HepG2 (cell line): ENCODE data around the gene KMT2D. TPM values are rescaled to one million over a fixed set of nuclear protein-coding genes. Genes with fewer than 3 reads are reported as not detected.

ENCODE experiments used
- ATAC-seq: fragments of 200-7000 bp; cut with Tn5 transposase; 3 replicates; pipeline ENCODE4 v1.9.1; 2020; ENCODE audit warnings: mild to moderate bottlenecking, moderate library complexity
- BruUV-seq: library from RNA; stranded (reverse); fragments of 400-500 nt; replicated peaks from 2 replicates; lab custom pipeline; 2021; lab: Mats Ljungman, UMichigan
- CTCF ChIA-PET: fragments of 300-600 bp; formaldehyde crosslinking; extraction: SDS; loops from one replicate; lab custom pipeline; 2021; ENCODE audit warnings: low total read pairs, inconsistent platforms, low intra/inter-chr PET ratio; lab: Yijun Ruan, JAX
- POLR2A ChIA-PET: fragments of 350-600 bp; sonication (Branson Sonifier 250); formaldehyde crosslinking; loops from one replicate; lab custom pipeline; 2020; ENCODE audit warnings: antibody characterized with exemption, inconsistent platforms; lab: Yijun Ruan, JAX
- DNase-seq: peaks from one replicate; pipeline ENCODE4 v3.0.0-alpha.2; 2015; ENCODE audit warnings: low spot score
- FAIRE-seq: peaks from 3 replicates; lab custom pipeline; 2011; peaks lifted over from hg19 to GRCh38; lab: Jason Lieb, UNC
- H2AFZ ChIP-seq: one replicate; pipeline ENCODE4 v1.6.1; 2011; ENCODE audit warnings: low read length, inconsistent platforms
- H3K27ac ChIP-seq: fragments of 300-600 bp; 3 replicates; pipeline ENCODE4 v1.8.0; 2011; ENCODE audit warnings: mixed run types, mild to moderate bottlenecking, mixed read lengths, low read length, inconsistent platforms; ENCODE audit not compliant: insufficient read depth; ENCODE audit errors: extremely low read length
- H3K27me3 ChIP-seq, 2 experiments: fragments of 200-600 bp in 1 of 2; 2 replicates in 1 of 2; 3 replicates in 1 of 2; pipeline versions ENCODE4 v1.6.0 to v1.8.0; 2011; ENCODE audit warnings: low read length in 2 of 2, mild to moderate bottlenecking in 2 of 2, moderate library complexity in 2 of 2, inconsistent platforms in 1 of 2; ENCODE audit not compliant: insufficient read depth in 2 of 2, control insufficient read depth in 1 of 2
- H3K36me3 ChIP-seq, 2 experiments: fragments of 200-600 bp in 1 of 2; replicated peaks in 1 of 2; 2 replicates in 1 of 2; 3 replicates in 1 of 2; pipeline versions ENCODE4 v1.5.1 to v1.8.0; 2011; ENCODE audit warnings: low read length in 2 of 2, inconsistent platforms in 1 of 2; ENCODE audit not compliant: insufficient read depth in 2 of 2, control insufficient read depth in 1 of 2
- H3K4me1 ChIP-seq: 2 replicates; pipeline ENCODE4 v1.5.1; 2012; ENCODE audit warnings: low read length, inconsistent platforms; ENCODE audit not compliant: insufficient read depth
- H3K4me2 ChIP-seq: 2 replicates; pipeline ENCODE4 v1.6.0; 2011; ENCODE audit warnings: low read depth, low read length, inconsistent platforms
- H3K4me3 ChIP-seq, 3 experiments: fragments of 200-600 bp in 1 of 3; sonication (generic), shearing (Covaris generic) in 1 of 3; replicated peaks in 1 of 3; 2 replicates each; pipeline ENCODE4 v1.5.1; 2011 to 2016; ENCODE audit warnings: low read length in 3 of 3, inconsistent platforms in 2 of 3, low read depth in 2 of 3, mild to moderate bottlenecking in 2 of 3, control low read depth in 1 of 3, mixed read lengths in 1 of 3; ENCODE audit not compliant: insufficient read depth in 1 of 3
- H3K79me2 ChIP-seq: one replicate; pipeline ENCODE4 v1.6.1; 2011; ENCODE audit warnings: low read length, inconsistent platforms; ENCODE audit not compliant: insufficient read depth
- H3K9ac ChIP-seq: 2 replicates; pipeline ENCODE4 v1.6.0; 2011; ENCODE audit warnings: mild to moderate bottlenecking, low read depth, low read length, inconsistent platforms; ENCODE audit not compliant: insufficient read depth
- H3K9me3 ChIP-seq: 2 replicates; pipeline ENCODE4 v1.5.1; 2012; ENCODE audit warnings: mild to moderate bottlenecking, low read length
- H4K20me1 ChIP-seq: 2 replicates; pipeline ENCODE4 v1.6.0; 2011; ENCODE audit warnings: inconsistent platforms, mild to moderate bottlenecking, low read length, moderate library complexity; ENCODE audit not compliant: insufficient read depth
- AGO2 ChIP-seq: fragments of 200-400 bp; formaldehyde crosslinking; optimal IDR thresholded peaks from 2 replicates; pipeline ENCODE3; 2017; ENCODE audit warnings: mild to moderate bottlenecking, low read depth, low read length, moderate library complexity
- DBP ChIP-seq: sonication (generic); formaldehyde crosslinking; IDR thresholded peaks from 2 replicates; pipeline ENCODE4 v1.4.0; 2020; ENCODE audit warnings: missing genetic modification reagents; ENCODE audit errors: not compliant biosample characterization
- MAZ ChIP-seq, 2 experiments: sonication (generic) in 1 of 2; formaldehyde crosslinking in 1 of 2; IDR thresholded peaks; 2 replicates each; pipeline versions ENCODE4 v1.5.0 to v1.6.1; 2012 to 2020; ENCODE audit warnings: low read depth in 2 of 2, mild to moderate bottlenecking in 2 of 2, borderline replicate concordance in 1 of 2, improper control_type of control experiment in 1 of 2, low read length in 1 of 2, missing genetic modification reagents in 1 of 2, moderate library complexity in 1 of 2
- RBFOX2 ChIP-seq: fragments of 200-400 bp; formaldehyde crosslinking; IDR thresholded peaks from 2 replicates; pipeline ENCODE4 v1.6.1; 2017; ENCODE audit warnings: low read depth, mild to moderate bottlenecking, low read length
- ZNF75D ChIP-seq: sonication (generic); formaldehyde crosslinking; IDR thresholded peaks from 2 replicates; pipeline ENCODE4 v1.8.1; 2023; ENCODE audit warnings: missing genetic modification reagents, mild to moderate bottlenecking, borderline replicate concordance
- WGBS: methylation state at CpG from one replicate; pipeline ENCODE4 v1.1.6; 2017; ENCODE audit warnings: low lambda C conversion rate; 5-methylcytosine and 5-hydroxymethylcytosine counted together
- in situ Hi-C: cut with HindIII; loops from 2 replicates; pipeline ENCODE4 v1.10.0; 2017; ENCODE audit warnings: low pct_unique_long_range_greater_than_20kb; ENCODE audit not compliant: extremely low pct_ligation_motif_present
- intact Hi-C: fragments of 100-400 bp; cut with micrococcal nuclease; formaldehyde crosslinking; loops from one replicate; pipeline ENCODE4 v1.10.0; 2022; ENCODE audit not compliant: unreplicated experiment
- polyA plus RNA-seq, 8 experiments: library from polyadenylated mRNA; depleted of rRNA in 3 of 8; stranded (reverse) in 7 of 8; unstranded in 1 of 8; fragments of >200 nt; fragmentation: Illumina TruSeq in 4 of 8; extraction: Trizol in 4 of 8; gene quantifications; 2 replicates each; pipeline versions ENCODE4 v1.2.1 to v1.2.3, GENCODE V29; 2011 to 2016; ENCODE audit warnings: low read depth in 4 of 8, missing spikeins in 1 of 8, mixed read lengths in 1 of 8; ENCODE audit not compliant: insufficient read depth in 1 of 8
- total RNA-seq, 5 experiments: library from RNA; depleted of rRNA; stranded (reverse); fragments of >200 nt; fragmentation: Illumina TruSeq; extraction: Trizol; gene quantifications; 2 replicates each; pipeline ENCODE4 v1.2.3, GENCODE V29; 2016; ENCODE audit warnings: low read depth in 1 of 5

Gene KMT2D
- total and polyA plus RNA-seq, 2 of the 13 experiments (the other 11 are each of a cell fraction or from before 2014, with no cell fraction given), result 8.1 to 10.4 TPM

- no peaks in the 10 kb centered on the region for H3K4me1 ChIP-seq
- no peak for FAIRE-seq
- no peak overlapping the region for H3K4me2 ChIP-seq
- no peak overlapping the region for H3K9ac ChIP-seq
- no peaks in the 10 kb centered on the region for H3K79me2 ChIP-seq
- DNase-seq, result no peak
- TF ChIP-seq ZNF75D (CRISPR knock-in tag) (no peak), RBFOX2 (0 out of 2 replicates have a peak, but pooled peaks have one; percentile 20), DBP (CRISPR knock-in tag) (no peak)
- TF ChIP-seq, all 625 proteins: peak for 1
- BruUV-seq, result no TSS peak
- Histone ChIP-seq H3K27me3 (no peaks in the 10 kb centered on the region), H3K36me3 (peaks cover 45 to 85% of the 10 kb centered on the region in 2 experiments; a peak in 4 of 5 replicates), H3K4me3 (no peak overlapping the region), H3K9me3 (no peaks in the 10 kb centered on the region), H3K27ac (no peak overlapping the region), H4K20me1 (no peaks in the 10 kb centered on the region), H2AFZ (no peak overlapping the region)
- intact Hi-C loops, result no loop called here
- ChIA-PET POLR2A (interaction anchor here (1.4 to 3.0 kb wide), 3 partner anchors 11 to 97 kb away, joined by 3 to 9 read pairs (median 7); partner anchors contain the start of gene TUBA1B), CTCF (no interaction called here)
- WGBS, result 92% methylated on average over 5 of the region's 12 CpGs
- ATAC-seq, result peak; percentile 7; the same call in 2 of the 3 replicates
- in situ Hi-C loops, result no loop called here
These were observed 26.8 kb downstream of the KMT2D start for GRCh38 chr12:49033611-49034285.

GRCh38 chr12:49032679-49033447 is 27.7 kb downstream of the KMT2D start:
- peak; percentile 13 for ATAC-seq
- POLR2A ChIA-PET, result interaction anchor here (1.4 to 3.0 kb wide), 3 partner anchors 12 to 98 kb away, joined by 3 to 9 read pairs (median 7); partner anchors contain the start of gene TUBA1B

More at GRCh38 chr12:49032679-49033447, 27.7 kb downstream of the KMT2D start:
- Histone ChIP-seq H3K4me3 (no peak overlapping the region), H3K36me3 (peaks cover 46 to 85% of the 10 kb centered on the region in 2 experiments), H3K9me3 (no peaks in the 10 kb centered on the region), H3K79me2 (no peaks in the 10 kb centered on the region), H4K20me1 (no peaks in the 10 kb centered on the region), H3K27me3 (no peaks in the 10 kb centered on the region), H2AFZ (no peak overlapping the region), H3K27ac (no peak overlapping the region), H3K9ac (no peak overlapping the region), H3K4me2 (no peak overlapping the region), H3K4me1 (no peaks in the 10 kb centered on the region)
- DNase-seq (no peak), FAIRE-seq (no peak)
- in situ Hi-C loops, result no loop called here
- intact Hi-C loops, result no loop called here
- TF ChIP-seq MAZ (IDR thresholded peaks at IDR 0.05; ENCODE audit: borderline replicate concordance, low read depth, low read length) (no peak), MAZ (CRISPR knock-in tag; IDR thresholded peaks at IDR 0.05; ENCODE audit: low read depth) (no peak), AGO2 (peak; percentile 94)
- CTCF ChIA-PET, result no interaction called here
- BruUV-seq, result no TSS peak
- 80% methylated on average over 1 of the region's 3 CpGs for WGBS
